D721Med (cell line): ENCODE results near the gene AAGAB.

Experiments
- DNase-seq: peaks from one replicate; pipeline ENCODE4 v3.0.0; 2011; ENCODE audit warnings: low spot score; ENCODE audit not compliant: insufficient read length
- FAIRE-seq: peaks from 2 replicates; lab custom pipeline; 2011; peaks lifted over from hg19 to GRCh38; lab: Jason Lieb, UNC
- CTCF ChIP-seq: IDR thresholded peaks from 2 replicates; pipeline ENCODE4 v1.5.1; 2012; ENCODE audit warnings: mild to moderate bottlenecking, control low read depth; ENCODE audit not compliant: insufficient read depth; ENCODE audit errors: missing control alignments

Gene AAGAB

GRCh38 chr15:67207555-67208207 lies 46.8 kb downstream of the AAGAB start:
- FAIRE-seq (no peak), DNase-seq (no peak)
- TF ChIP-seq CTCF: no peak

- no peak for TF ChIP-seq CTCF
- FAIRE-seq (no peak), DNase-seq (no peak)
Observed at GRCh38 chr15:67202991-67203390, 51.5 kb downstream of the AAGAB start.

GRCh38 chr15:67202091-67202490 lies 52.4 kb downstream of the AAGAB start:
- no peak for DNase-seq
- TF ChIP-seq CTCF: no peak
- FAIRE-seq: no peak

GRCh38 chr15:67201136-67201535 lies 53.3 kb downstream of the AAGAB start:
- FAIRE-seq (no peak), DNase-seq (no peak)
- no peak for TF ChIP-seq CTCF

GRCh38 chr15:67199881-67200763 lies 54.3 kb downstream of the AAGAB start:
- FAIRE-seq: no peak
- no peak for DNase-seq
- TF ChIP-seq CTCF: no peak

- FAIRE-seq: no peak
- no peak for DNase-seq
- TF ChIP-seq CTCF: no peak
Observed at GRCh38 chr15:67199391-67199790, 55.1 kb downstream of the AAGAB start.
